Suprapubic skin (tissue), 4 donors: Measurements from ENCODE around the gene CYTH1. TPM values are rescaled to one million over a fixed set of nuclear protein-coding genes. Genes with fewer than 3 reads are reported as not detected.

Experiments
- DNase-seq, 2 donors: peaks; one replicate each; pipeline ENCODE4 v3.0.0-alpha.2; 2019; ENCODE audit warnings: low spot score in 2 of 2
- H3K27ac ChIP-seq: fragments of 200-600 bp; sonication (generic); one replicate; pipeline ENCODE4 v1.5.1; 2019
- H3K27me3 ChIP-seq: fragments of 200-600 bp; sonication (generic); one replicate; pipeline ENCODE4 v1.5.1; 2019
- H3K36me3 ChIP-seq: fragments of 200-600 bp; sonication (generic); one replicate; pipeline ENCODE4 v1.5.1; 2019
- H3K4me1 ChIP-seq: fragments of 200-600 bp; sonication (generic); one replicate; pipeline ENCODE4 v1.5.1; 2019
- H3K4me3 ChIP-seq: fragments of 200-600 bp; sonication (generic); one replicate; pipeline ENCODE4 v1.5.1; 2019; ENCODE audit warnings: mild to moderate bottlenecking
- H3K9me3 ChIP-seq: fragments of 200-600 bp; sonication (generic); one replicate; pipeline ENCODE4 v1.5.1; 2019
- CTCF ChIP-seq, 2 donors: fragments of 200-600 bp in 1 of 2; fragments of 450-650 bp in 1 of 2; sonication (generic) in 1 of 2; IDR thresholded peaks; one replicate each; pipeline ENCODE4 v1.5.1; 2016 to 2019; ENCODE audit warnings: antibody characterized with exemption in 2 of 2, mild to moderate bottlenecking in 1 of 2, moderate library complexity in 1 of 2
- EP300 ChIP-seq: sonication (generic); formaldehyde crosslinking; IDR thresholded peaks from one replicate; pipeline ENCODE4 v1.6.1; 2017; ENCODE audit warnings: antibody characterized with exemption
- POLR2A ChIP-seq, 2 donors: fragments of 450-650 bp; IDR thresholded peaks; one replicate each; pipeline ENCODE4 v1.6.1; 2017; ENCODE audit warnings: antibody characterized with exemption in 2 of 2, mild to moderate bottlenecking in 2 of 2, moderate library complexity in 2 of 2
- POLR2AphosphoS5 ChIP-seq, 3 donors: sonication (generic); formaldehyde crosslinking; IDR thresholded peaks; one replicate each; pipeline ENCODE4 v1.6.1; 2017; ENCODE audit warnings: antibody characterized with exemption in 3 of 3
- WGBS: methylation state at CpG from one replicate; pipeline ENCODE4 v1.1.5; 2018; 5-methylcytosine and 5-hydroxymethylcytosine counted together
- total RNA-seq, 4 donors: library from RNA; depleted of rRNA; stranded (reverse); fragments of >200 nt; gene quantifications; one replicate each; pipeline ENCODE4 v1.1.0, GENCODE V29; 2016

The CYTH1 gene
- total RNA-seq, 4 donors from 2014 or later: 57.6 to 88.6 (median 74.9) TPM

DNA sequence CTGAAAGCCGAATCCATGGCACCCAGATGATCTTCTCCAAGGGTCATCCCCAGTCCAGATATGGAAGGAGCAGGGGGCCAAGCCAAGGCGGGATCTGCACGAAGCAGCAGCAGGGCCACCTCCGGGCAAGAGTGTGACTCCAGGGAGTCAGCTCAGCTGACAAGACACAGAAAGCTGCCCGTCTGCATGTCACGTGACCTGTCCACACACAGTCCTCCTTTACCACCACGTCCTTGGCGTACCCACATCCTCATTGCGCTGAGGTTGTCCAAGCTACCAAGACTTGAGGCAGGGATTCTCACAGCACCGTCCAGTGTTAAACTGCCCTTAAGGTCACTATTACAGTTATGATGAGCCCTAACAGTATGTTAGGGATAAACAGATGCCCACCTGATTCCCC lies 11.3 kb upstream of the CYTH1 start:
- no peak overlapping the region for H3K4me3 ChIP-seq
- no peak for DNase-seq
- WGBS: 86% methylated on average over 10 of the region's 10 CpGs
- H3K27ac ChIP-seq: no peak overlapping the region
- H3K27me3 ChIP-seq: no peaks in the 10 kb centered on the region
- TF ChIP-seq POLR2A (IDR thresholded peaks at IDR 0.05) (no peak), CTCF (IDR thresholded peaks at IDR 0.05) (no peak), POLR2AphosphoS5 (IDR thresholded peaks at IDR 0.05) (no peak), EP300 (no peak)
- H3K9me3 ChIP-seq: no peaks in the 10 kb centered on the region
- H3K4me1 ChIP-seq: peaks cover 36% of the 10 kb centered on the region
- H3K36me3 ChIP-seq: peaks cover 51% of the 10 kb centered on the region

DNA sequence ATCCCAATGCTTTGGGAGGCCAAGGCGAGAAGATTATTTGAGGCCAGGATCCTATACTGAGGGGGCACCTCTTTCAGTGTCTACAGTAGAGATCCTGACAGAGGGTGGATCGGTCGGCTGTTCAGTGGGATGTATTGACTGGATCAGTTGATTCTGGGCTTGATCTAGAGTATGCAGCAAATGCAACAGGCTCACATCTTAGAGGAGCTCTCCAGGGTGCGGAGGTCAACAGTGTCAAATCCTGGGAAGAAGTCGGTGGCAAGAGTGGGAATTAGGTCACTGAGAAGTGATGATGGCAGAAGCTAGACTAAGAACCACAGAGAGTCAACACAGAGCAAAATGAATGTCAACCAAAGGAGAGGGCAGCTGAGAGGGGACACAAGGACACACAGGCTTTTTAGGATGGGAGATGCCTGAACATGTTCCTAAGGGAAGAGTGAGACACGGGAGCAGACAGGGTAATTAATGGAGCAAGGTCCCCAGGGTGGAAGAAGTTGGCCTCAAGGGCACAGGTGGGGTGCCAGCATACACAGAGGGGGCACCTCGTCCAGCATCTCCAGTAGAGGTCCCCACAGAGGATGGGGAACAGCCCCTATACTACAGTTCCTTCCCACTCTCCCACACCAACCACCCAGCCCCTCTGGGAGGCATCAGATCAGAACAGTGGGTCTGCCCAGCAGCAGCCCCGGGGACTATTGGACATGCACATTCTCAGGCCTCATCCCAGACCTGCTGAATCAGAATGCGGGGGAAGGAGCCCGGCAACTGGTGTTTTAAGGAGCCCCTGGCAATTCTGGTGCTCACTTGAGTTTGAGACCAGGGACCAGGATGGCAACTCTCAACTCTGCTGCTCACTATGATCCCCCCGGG lies 10.0 kb upstream of the CYTH1 start:
- no peaks in the 10 kb centered on the region for H3K27me3 ChIP-seq
- no peak for TF ChIP-seq POLR2A (IDR thresholded peaks at IDR 0.05)
- H3K36me3 ChIP-seq: peaks cover 38% of the 10 kb centered on the region
- H3K27ac ChIP-seq: no peak overlapping the region
- WGBS: 80% methylated on average over 11 of the region's 11 CpGs
- no peaks in the 10 kb centered on the region for H3K9me3 ChIP-seq
- H3K4me1 ChIP-seq: peaks cover 30% of the 10 kb centered on the region
- no peak overlapping the region for H3K4me3 ChIP-seq
- no peak for DNase-seq

DNA sequence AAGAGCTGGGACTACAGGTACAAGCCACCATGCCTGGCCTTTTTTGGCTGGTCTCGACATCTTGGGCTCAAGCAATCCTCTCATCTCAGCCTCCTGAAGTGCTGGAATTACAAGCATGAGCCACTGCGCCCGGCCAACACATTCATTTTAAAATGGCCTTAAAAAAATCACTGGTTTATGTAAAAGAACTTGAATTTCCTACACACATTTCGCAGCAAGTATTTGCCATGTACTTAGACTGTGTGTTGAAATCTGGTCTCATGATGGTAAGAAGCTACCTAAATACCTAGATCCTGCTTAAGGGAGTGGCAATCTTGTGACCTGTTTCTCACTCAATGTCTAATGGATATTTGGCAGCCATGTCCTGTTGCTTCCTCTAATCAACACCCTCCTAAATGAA lies 8.5 kb upstream of the CYTH1 start:
- H3K9me3 ChIP-seq: no peaks in the 10 kb centered on the region
- no peak overlapping the region for H3K4me3 ChIP-seq
- H3K4me1 ChIP-seq: peaks cover 30% of the 10 kb centered on the region
- no peaks in the 10 kb centered on the region for H3K27me3 ChIP-seq
- no peak for TF ChIP-seq POLR2A (IDR thresholded peaks at IDR 0.05)
- no peak for TF ChIP-seq CTCF (IDR thresholded peaks at IDR 0.05)
- no peak for TF ChIP-seq EP300
- no peak for TF ChIP-seq POLR2AphosphoS5 (IDR thresholded peaks at IDR 0.05)
- WGBS: 89% methylated on average over 4 of the region's 4 CpGs
- DNase-seq: no peak
- peak overlapping the region; percentile 74 for H3K27ac ChIP-seq
- H3K36me3 ChIP-seq: peaks cover 24% of the 10 kb centered on the region

DNA sequence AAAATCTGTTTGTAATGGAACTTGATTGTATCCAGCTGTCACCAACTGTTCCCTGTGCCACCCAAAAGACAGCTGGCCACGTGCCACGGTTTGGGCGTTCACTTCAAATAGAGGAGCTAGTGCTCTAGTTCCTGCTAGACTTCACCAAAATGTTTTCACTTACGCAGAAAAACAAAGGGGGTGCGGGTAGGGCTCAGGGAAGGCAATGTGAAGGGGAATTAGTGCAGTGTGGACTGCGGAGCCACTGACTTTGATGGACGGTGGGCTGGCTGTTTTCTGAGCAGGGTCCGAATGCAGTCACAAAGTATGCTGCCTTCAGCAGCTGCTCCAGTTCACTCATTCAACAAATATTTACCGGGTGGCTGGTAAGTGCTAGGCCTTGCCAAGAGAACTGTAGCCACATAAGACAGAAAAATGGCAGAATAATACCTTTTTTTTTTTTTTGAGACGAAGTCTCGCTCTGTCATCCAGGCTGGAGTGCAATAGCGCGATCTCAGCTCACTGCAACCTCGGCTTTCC lies 7.6 kb upstream of the CYTH1 start:
- no peaks in the 10 kb centered on the region for H3K9me3 ChIP-seq
- 41% methylated on average over 14 of the region's 14 CpGs for WGBS
- TF ChIP-seq POLR2A (IDR thresholded peaks at IDR 0.05): no peak
- no peak for TF ChIP-seq EP300
- TF ChIP-seq POLR2AphosphoS5 (IDR thresholded peaks at IDR 0.05): no peak
- TF ChIP-seq CTCF (IDR thresholded peaks at IDR 0.05): no peak

GRCh38 chr17:78789149-78789662 lies 7.1 kb upstream of the CYTH1 start:
- DNase-seq: no peak
- TF ChIP-seq POLR2AphosphoS5 (IDR thresholded peaks at IDR 0.05) (no peak), CTCF (IDR thresholded peaks at IDR 0.05) (no peak), POLR2A (IDR thresholded peaks at IDR 0.05) (no peak), EP300 (no peak)
- H3K9me3 ChIP-seq: no peaks in the 10 kb centered on the region
- WGBS: 50% methylated on average over 5 of the region's 5 CpGs
- H3K4me3 ChIP-seq: peak overlapping the region; percentile 9
- peaks cover 10% of the 10 kb centered on the region for H3K36me3 ChIP-seq
- H3K27ac ChIP-seq: peak overlapping the region; percentile 74
- peaks cover 33% of the 10 kb centered on the region for H3K4me1 ChIP-seq
- H3K27me3 ChIP-seq: no peaks in the 10 kb centered on the region

More for the DNA sequence above, 7.6 kb upstream of the CYTH1 start:
- peak overlapping the region; percentile 9 for H3K4me3 ChIP-seq
- peaks cover 16% of the 10 kb centered on the region for H3K36me3 ChIP-seq
- peaks cover 33% of the 10 kb centered on the region for H3K4me1 ChIP-seq
- H3K27me3 ChIP-seq: no peaks in the 10 kb centered on the region
- H3K27ac ChIP-seq: peak overlapping the region; percentile 74
- DNase-seq: peak; percentile 90 to 91
